GM21576 (cell line): Measurements from ENCODE around the gene HMGB3.
"Not testable (repeated sequence)": the region's sequence is repeated elsewhere in the genome, so short reads cannot be mapped to it uniquely, and the experiment has no call there.

ENCODE experiments used
- ATAC-seq: cut with Tn5 transposase; IDR thresholded peaks from one replicate; pipeline ENCODE4 v1.9.1; 2021; ENCODE audit warnings: mild to moderate bottlenecking, moderate library complexity; ENCODE audit not compliant: unreplicated experiment

Gene HMGB3

GRCh38 chrX:150977411-150978162 lies 5.5 kb upstream of the HMGB3 start:
- ATAC-seq: no peak

DNA sequence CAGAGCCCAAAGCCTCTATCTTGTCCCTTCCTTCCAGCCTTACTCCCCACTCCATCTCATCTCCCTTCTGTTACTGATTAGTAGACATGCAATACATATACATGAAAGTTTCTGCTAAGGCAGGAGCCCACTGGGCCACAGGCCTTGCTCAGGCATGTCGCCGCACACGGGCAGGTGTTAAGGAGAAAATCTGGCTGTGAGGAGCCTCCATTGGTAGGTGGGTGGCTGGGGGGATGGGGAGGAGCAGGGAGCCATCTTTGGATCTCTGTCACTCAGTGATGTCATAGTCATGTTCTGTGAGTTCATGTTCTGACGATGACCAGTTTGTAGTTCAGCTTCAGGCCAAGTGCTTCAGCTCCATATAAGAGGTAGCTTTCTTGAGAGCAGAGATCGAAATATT lies 2.9 kb upstream of the HMGB3 start:
- no peak for ATAC-seq

DNA sequence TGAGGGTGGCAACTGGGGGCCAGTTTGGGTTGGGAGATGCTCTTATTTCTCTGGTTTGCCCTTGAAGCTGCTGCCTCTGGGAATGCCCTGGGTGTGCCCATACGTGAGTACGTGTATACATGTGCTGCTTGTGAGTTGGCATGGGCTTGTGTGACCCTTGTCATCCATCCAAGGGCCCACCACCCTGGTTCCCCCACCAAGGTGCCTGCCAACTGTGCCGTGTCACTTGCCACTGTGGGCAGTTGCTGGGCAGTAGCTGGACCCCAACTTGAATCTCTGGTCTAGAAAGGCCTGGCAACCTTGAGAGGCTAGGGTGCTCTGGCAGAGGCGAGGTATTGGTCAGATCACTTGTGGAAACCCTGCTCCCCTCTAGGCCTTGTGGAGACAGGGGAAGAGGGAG lies 2.4 kb upstream of the HMGB3 start:
- no peak for ATAC-seq

GRCh38 chrX:150982235-150982787 lies 824 bp upstream of the HMGB3 start:
- ATAC-seq: no peak

- ATAC-seq: peak; percentile 22
Observed at GRCh38 chrX:150983521-150984168, 510 bp downstream of the HMGB3 start.

DNA sequence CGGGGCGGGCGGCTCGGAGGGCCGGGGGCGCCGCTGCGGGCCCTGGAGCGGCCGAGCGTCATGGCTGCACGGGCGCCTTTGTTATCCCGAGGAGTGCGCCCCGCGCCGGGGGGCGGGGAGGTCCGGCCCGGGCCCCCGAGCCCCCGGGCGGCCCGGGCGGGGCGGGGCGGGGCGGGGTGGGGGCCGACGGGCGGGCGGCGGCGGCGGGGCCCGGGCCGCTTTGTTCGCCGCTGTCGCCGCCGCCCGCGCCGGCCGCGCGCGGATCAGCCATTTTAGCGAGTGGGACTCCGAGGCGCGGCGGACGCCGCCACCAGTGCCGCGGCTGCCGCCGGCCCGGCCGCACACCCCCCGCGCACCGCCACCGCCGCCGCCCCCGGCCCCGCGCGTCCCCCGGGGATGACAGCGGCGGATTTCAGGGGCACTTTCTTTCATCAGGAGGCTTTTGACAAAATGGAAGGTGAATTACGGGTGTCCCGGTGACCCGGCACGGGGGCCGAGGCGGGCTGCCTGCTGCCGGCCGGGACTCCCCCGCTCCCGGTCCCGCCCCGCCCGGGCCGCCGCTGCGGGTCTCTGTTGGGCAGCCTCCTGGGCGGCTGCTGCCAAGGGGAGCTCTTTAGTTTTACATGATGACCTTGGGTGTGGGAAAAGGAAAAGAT lies 1.2 kb downstream of the HMGB3 start:
- peak; percentile 1 for ATAC-seq

- ATAC-seq: not testable (repeated sequence)
Observed at GRCh38 chrX:150987687-150988086, 4.6 kb downstream of the HMGB3 start.

DNA sequence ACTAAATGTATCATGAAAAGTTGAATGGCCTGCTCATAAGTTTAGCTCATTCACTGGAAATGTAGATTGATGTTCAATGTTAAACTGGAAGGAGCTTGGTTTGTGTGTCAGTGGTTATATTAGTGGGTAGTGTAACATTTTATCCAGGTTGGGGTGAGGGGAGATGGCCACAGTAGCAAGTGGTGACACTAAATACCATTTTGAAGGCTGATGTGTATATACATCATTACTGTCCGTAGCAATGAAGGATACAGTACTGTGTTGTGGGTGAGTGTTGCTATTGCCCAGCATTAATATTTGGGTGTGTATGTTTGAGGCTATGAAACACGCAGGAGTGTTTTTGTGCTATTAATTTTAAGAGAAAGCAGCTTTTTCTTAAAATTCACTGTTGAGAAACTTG lies 6.3 kb downstream of the HMGB3 start:
- ATAC-seq: no peak

DNA sequence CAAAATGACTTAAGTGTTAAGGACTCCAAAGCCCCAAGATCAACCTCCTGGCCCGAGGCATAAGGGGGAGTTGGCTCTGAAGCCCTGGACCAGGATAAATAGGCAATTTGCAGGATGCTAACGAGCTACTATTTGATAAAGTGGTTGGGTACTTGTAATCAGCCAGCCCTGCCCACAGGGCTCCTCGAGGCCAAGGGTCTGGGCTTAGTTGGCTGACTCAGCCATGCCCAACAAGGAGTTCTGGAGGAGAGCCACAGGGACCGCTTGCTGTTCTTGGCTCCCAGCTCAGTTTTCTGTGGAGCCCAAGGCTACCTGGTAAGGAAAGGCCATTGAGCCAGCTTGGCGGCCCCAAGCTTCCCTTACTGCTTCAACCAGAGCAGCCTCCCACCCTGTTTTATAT lies 7.8 kb downstream of the HMGB3 start:
- no peak for ATAC-seq

DNA sequence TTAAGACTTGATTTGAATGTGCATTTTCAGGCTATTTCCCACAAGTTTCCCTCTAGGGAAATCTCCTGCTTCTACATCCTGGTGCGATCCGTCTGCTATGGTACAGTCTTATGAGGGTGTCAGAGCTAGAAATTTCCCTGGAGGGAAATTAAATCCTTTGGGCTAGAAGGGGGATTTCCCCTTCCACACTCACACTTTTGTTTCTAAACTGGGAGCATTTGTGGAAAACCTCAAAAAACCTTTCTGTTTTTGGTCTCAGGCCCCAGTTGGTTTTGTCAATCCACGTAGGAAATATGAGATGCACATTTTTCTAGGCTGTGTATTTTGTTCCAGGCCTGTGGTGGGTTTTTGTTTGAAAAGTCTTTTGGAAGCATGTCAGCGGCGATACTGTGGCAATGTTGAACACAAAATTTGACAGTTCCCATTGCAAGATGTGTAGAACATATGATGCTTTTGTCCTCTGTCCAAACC lies 17.8 kb downstream of the HMGB3 start:
- no peak for ATAC-seq

DNA sequence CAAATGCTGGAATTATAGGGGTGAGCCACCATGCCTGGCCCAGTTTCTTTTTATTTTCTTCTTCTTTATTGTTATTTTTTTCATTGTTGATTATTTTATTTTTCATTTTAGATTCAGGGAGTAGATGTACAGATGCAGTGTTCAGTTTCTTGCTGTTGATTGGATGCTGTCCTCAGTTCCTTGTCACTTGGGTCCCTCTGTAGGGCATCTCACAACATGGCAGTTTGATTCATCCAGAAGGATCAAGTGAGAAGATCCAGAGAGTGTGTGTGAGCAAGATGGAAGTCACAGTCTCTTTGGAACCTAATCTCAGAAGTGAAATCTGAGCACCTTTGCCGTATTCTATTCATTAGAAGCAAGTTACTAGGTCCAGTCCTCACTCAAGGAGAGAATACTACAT lies 20.9 kb downstream of the HMGB3 start:
- ATAC-seq: no peak

DNA sequence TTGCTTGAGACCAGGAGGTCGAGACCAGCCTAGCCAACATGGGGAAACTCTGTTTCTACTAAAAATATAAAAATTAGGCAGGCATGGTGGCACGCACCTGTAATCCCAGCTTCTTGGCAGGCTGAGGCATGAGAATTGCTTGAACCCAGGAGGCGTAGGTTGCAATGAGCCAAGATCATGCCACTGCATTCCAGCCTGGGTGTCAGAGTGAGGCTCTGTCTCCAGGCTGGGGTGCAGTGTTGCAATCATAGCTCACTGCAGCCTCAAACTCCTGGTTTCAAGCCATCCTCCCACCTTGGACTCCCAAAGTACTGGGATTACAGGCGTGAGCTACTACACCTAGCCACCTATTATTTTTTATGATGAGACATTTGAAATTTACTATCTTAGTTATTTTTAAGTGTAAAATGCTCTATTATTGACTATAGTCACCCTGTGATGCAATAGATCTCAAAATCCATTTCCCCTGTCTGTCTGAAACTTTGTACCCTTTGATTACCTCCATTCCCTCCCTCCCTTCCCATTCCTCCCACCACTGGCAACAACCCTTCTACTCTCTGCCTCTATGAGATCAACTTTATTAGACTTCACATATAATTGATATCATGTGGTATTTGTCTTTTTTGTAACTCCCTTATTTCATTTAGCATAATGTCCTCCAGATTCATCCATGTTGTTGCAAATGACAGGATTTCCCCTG lies 23.4 kb downstream of the HMGB3 start:
- no peak for ATAC-seq

- no peak for ATAC-seq
Observed at GRCh38 chrX:151009582-151009981, 26.4 kb downstream of the HMGB3 start.

DNA sequence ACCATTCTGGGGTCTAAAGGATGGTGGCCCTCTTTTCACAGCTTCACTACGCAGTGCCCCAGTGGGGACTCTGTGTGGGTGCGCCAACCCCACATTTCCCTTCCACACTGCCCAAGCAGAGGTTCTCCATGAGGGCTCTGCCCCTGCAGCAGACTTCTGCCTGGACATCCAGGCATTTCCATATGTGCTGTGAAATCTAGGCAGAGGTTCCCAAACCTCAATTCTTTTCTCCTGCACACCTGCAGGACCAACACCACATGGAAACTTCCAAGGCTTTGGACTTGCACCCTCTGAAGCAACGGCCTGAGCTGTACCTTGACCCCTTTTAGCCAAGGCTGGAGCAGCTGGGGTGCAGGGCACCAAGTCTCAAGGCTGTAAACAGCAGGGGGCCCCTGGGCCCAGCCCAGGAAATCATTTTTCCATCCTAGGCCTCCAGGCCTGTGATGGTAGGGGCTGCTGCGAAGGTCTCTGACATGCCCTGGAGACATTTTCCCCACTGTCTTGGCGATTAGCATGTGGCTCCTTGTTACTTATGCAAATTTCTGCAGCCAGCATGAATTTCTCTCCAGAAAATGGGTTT lies 30.1 kb downstream of the HMGB3 start:
- ATAC-seq: no peak

- ATAC-seq: no peak
Observed at GRCh38 chrX:151015684-151016083, 32.5 kb downstream of the HMGB3 start.

DNA sequence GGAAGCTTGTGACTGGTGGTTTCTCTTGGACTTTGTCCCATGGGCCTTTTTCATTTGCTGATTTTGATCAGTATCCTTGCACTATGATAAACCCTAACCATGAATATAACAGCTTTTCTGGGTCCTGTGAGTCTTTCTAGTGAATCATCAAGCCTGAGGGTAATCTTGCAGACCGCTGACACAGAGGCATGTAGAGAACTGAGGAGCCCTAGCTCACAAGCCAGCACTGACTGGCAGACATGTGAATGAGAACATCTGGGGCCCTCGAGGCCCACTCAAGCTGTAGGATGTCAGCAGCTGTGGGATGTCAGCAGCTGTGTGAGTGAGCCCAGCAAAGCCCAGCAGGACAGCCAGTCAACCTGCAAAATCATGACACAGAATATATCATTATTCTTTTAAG lies 36.7 kb downstream of the HMGB3 start:
- no peak for ATAC-seq

GRCh38 chrX:151030845-151031244 lies 47.7 kb downstream of the HMGB3 start:
- ATAC-seq: no peak

DNA sequence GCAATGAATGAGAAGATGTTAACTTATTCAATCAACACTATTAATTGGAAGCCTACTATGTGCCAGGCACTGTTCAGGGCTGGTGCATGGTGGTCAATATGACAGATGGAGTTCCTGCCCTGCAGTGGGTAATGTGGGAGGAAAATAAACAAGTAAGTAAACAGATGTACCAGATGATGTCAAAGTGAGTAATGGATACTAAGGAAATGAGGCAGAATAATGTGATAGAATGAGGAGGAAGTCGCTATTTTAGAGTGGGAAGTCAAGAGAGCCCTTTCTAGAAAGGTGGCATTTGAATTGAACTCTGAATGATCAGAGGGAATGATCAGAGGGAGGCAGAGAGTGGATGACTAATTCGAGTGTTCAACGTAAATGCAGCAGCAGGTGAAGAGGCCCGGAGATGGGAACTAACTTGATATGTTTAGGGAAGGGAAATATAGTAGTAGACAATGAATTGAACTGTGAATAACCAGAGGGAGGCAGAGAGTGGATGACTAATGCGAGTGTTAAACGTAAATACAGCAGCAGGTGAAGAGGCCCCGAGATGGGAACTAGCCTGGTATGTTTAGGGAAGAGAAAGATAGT lies 48.3 kb downstream of the HMGB3 start:
- ATAC-seq: no peak

GRCh38 chrX:151039351-151039750 lies 56.2 kb downstream of the HMGB3 start:
- ATAC-seq: no peak
